NCI-H187 (cell line): ENCODE data around the gene HPCAL1.
A peak's percentile ranks its signal among the peaks of the same experiment; 100 is the strongest.

Source experiments
- DNase-seq, 2 experiments: peaks; one replicate each; lab custom pipeline; 2025; lab: John Stamatoyannopoulos, UW

Gene HPCAL1

DNA sequence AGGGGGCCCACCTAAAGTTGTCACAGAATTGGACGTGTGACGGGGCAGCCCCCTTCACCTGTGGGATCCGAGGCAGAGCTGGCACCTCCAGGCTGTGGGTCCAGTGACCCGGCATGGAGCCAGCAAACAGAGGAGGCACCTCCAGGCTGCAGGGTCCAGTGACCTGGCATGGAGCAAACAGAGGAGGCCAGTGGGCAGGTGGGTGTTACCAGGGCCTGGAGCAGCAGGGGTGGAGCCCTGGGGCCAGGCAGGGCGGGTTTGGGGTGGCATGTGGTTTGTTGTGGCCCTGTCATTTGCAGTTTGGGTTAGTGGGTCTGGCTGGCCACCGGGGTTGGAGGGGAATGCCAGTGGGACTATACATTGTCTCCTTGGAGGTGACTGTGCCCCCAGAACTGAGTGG lies 68.2 kb downstream of the HPCAL1 start:
- no peak for DNase-seq

- DNase-seq = no peak
These were observed 68.9 kb downstream of the HPCAL1 start for GRCh38 chr2:10371441-10372196.

DNA sequence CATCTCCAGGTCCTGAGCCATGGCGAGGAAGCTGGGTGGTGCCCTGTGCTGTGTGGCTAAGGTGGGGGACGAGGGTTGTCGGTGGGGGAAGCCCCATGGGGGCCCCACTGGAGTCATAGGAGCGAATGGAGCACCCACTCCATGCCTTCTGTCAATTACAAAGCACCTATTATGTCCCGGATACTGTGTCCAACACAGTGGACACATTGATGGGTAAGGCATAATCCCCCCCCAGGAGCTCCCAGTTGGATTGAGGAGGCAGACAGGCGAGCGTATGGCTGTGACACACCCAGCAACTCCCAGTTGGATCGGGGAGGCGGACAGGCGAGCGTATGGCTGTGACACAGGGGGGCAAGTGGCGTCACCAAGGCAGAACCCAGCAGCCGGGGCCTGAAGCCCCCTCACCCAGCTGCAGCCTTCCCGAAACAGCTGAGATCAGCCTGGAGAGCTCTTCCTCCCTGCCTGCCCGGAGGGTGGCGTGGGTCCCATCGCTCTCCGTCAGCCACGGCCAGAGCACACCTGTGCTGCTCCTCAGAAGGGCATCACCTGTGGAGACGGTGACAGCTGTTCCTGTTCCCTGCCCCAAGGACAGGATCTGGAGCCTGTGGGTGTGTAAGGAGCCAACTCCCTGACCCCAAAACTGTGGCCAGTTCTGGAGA lies 69.6 kb downstream of the HPCAL1 start:
- DNase-seq = no peak

DNA sequence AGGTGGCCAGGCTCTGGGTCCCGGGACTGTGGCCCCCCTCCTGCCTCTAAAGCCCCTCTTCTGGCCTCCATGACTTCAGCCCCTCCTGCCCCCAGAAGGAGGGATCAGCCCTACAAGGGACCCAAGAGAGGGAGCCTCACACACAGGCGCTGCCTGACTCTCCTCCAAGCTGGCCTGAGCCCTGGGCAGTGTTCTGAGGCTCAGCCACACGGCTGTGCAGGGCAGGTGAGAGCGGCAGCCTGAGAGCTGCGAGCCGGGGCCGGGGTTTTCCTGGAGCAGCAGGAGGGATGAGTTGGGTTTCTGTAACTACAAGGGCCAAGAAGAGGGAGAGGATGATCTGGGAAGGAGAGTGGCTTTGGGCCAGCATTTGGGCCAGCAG lies 70.1 kb downstream of the HPCAL1 start:
- no peak for DNase-seq

- DNase-seq = no peak
These were observed 71.2 kb downstream of the HPCAL1 start for GRCh38 chr2:10373931-10374330.

DNA sequence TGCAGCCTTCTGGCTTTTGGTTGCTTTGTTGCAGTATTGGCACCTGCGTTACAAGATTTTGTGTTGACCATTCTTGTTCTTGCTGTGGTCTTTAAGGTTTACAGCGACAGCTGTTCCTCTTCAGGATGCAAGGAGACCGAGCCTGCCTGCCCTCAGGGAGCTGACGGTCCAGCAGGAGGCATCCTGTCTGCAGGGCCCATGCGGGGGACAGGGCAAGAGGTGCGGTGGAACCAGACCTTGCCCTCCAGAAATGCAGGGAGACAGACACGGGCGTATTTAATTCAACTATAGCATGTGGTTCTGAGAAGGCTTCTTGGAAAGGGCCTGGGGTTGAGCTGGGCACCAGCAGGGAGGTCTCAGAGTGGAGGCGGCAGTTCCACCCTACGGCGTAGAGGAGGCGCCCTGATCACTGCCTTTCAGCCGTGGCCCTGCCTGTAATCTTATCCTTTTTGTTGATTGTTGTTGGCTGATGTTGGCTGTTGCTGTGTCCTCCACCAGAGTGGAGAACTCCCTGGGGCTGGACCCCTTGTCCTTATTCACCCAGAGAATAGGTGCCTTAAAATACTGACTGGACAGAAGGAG lies 71.7 kb downstream of the HPCAL1 start:
- no peak for DNase-seq

DNA sequence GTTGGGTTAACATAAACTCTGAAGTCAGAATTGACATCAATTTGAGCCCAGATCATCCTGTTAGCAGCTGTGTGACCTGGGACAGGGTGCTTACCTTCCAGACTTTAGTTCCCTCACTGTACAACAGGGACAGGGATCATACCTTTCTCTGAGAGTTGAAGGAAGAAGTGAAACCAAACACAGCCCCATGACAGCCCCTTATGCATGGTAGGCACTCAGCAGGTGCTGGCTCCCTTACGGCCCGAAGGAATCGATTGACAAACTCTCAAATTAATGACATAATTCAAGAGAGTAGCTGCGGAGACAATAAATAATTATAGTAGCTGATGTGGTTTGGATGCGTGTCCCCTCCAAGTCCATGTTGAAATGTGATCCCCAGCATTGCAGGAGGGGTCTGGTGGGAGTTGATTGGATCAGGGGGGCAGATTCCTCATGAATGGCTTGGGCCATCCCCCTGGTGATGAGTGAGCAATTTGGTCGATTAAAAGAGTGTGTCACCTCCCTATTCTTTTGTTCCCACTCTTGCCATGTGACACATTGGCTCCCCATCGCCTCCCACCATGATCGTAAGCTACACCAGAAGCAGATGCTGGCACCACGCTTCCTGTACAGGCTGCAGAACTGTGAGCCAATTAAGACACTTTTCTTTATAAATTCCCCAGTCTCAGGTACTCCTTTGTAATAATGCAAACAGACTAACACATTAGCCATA lies 73.0 kb downstream of the HPCAL1 start:
- DNase-seq = no peak

GRCh38 chr2:10377052-10377746 lies 74.5 kb downstream of the HPCAL1 start:
- DNase-seq = no peak

DNA sequence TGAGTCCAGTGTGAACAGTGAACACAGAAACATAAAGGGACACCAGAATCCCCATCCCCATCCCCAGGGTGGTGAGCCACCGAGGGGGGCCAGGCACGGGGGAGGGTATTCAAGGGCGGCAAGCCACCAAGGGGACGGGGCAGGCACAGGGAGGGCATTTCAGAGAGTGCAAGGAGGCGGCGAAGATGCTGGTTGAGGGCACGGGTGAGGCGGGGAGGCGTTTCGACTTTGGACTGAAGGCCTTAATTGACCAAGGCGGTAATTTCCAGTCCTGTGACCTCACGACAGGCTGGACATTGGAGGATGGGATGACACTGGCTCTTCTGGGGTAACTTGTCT lies 75.0 kb downstream of the HPCAL1 start:
- no peak for DNase-seq

- DNase-seq = no peak
These were observed 75.5 kb downstream of the HPCAL1 start for GRCh38 chr2:10378189-10378588.

- DNase-seq = no peak
These were observed 77.6 kb downstream of the HPCAL1 start for GRCh38 chr2:10380048-10380926.

DNA sequence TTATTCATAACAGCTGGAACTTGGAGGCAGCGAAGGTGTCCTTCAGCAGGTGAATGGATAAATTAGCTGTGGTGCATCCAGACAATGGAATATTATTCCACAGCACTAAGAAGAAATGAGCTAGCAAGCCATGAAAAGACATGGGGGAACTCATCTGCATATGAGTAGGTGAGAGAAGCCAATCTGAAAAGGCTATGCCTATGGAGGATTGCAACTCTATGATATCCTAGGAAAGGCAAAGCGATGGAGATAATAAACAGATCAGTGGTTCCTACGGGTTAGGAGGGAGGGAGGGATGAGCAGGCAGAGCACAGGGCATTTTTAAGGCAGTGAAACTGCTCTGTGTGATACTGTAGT lies 79.3 kb downstream of the HPCAL1 start:
- no peak for DNase-seq

- peak; percentile 91 to 94 for DNase-seq
These were observed 79.8 kb downstream of the HPCAL1 start for GRCh38 chr2:10382354-10383061.

DNA sequence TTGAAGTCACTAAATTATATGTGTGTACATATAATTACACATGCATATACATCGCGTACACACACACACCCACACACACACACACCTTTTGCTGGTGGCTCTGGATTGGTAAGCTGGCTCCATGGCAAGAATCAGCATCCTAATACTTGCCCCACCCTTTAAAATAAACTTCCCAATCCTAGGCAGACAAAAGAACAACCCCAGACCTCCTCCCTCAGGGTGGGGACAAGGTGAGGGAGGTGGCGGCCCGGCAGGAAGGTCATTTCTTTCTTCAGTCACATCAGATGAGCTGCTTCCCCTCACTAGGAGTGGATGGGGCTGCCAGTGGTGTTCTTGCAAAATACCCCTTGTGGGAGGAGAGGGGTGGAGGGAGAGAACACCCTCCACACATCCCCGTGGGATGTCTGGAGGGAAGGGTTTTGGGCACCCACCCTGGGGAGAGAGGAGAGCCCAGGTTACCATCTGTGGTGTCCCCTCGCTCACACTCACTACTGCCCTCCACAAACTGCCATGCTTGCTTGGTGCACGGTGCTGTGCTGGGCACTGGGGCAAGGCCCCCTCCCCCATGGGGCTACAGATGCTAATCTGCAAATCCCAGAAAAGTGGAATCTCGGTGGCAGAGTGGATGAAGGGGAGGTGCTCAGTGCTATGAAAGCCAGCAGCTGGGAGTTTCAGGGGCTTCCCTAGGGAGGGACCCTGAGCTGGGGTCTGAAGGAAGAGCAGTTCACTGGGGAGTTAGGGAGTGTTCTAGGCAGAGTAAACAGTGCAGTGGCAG lies 81.4 kb downstream of the HPCAL1 start:
- no peak for DNase-seq

GRCh38 chr2:10385501-10385900 lies 82.8 kb downstream of the HPCAL1 start:
- no peak for DNase-seq

GRCh38 chr2:10385933-10386773 lies 83.4 kb downstream of the HPCAL1 start:
- no peak for DNase-seq

DNA sequence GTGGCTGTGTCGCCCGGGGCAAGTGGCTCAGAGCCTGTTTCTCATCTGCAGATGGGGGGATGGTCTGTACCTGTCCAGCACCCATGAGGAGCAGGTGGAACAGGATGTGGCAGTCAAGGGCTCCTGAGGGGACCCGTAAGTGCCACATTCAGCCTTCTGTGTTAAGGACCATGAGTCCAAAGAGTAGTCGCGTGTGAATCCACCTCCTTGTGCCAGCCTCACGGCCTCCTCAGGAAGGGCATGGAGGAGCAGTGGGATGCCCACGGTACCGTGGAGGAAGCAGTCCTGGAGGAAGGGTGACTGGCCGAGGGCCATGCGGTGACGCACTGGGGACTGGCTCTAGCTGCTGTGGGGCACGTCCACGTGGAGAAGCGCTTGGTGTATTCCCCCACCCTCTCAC lies 84.3 kb downstream of the HPCAL1 start:
- no peak for DNase-seq

DNA sequence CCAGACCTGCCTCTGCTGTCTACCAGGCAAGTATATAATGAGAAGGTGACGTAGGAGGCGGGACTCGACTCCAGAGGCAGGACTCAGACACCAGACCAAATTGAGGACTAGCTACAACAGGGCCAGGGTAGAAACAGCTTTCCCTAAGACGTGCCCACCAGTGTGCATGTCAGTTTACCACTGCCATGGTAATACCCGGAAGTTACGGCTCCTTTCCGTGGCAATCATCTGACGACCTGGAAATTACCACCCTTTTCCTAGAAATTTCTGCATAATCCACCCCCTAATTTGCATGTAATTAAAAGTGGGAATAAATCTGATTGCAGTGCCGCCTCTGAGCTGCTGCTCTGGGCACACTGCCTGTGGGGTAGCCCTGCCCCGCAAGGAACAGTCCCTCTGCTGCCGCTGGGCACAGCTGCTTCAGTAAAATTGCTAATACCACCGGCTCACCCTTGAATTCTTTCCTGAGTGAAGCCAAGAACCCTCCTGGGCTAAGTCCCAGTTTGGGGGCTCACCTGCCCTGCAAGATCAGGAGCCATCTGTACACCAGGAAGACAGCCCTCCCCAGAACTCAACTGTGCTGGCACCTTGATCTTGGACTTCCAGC lies 86.4 kb downstream of the HPCAL1 start:
- DNase-seq = no peak

GRCh38 chr2:10389573-10389972 lies 86.9 kb downstream of the HPCAL1 start:
- DNase-seq = no peak
